GM18511 (cell line): ENCODE data around the gene SMYD5.
"Not testable (repeated sequence)": the region's sequence is repeated elsewhere in the genome, so short reads cannot be mapped to it uniquely, and the experiment has no call there.

ENCODE experiments used
- ATAC-seq: cut with Tn5 transposase; IDR thresholded peaks from one replicate; pipeline ENCODE4 v1.9.1; 2021; ENCODE audit warnings: mild to moderate bottlenecking, moderate library complexity; ENCODE audit not compliant: unreplicated experiment

Gene SMYD5

GRCh38 chr2:73258913-73259215 is 44.8 kb downstream of the SMYD5 start:
- ATAC-seq: no peak

GRCh38 chr2:73259276-73259675 is 45.2 kb downstream of the SMYD5 start:
- ATAC-seq: no peak

DNA sequence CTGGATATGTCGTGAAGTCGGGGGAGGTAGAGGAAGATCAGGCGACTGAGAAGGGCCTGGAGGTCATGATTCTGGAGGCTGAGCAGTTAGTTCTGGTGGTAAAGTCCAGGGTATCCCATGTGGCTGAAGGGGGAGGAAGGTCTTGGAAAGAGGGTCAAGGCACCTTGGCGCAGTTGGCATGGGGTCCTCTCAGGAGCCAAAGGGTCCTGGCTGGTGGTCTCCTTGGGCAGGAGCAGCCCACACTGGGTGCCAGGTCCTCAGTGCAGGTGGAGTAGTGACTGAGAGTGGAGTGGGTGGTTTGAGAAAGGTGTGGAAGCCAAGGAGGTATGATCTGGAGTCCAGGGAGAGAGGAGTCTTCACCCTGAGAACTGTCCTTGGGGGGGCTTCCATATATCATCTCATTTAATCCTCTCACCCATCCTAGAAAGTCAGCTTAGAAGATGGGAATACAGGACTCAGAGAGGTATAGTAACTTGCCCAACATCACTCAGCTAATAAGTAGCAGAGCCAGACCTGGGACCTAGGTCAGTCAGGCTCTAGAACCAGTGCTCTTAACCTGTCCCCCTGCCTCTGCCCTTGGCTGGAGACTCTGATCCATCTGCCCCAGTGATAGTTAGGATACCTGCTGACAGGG is 45.8 kb downstream of the SMYD5 start:
- ATAC-seq: no peak

DNA sequence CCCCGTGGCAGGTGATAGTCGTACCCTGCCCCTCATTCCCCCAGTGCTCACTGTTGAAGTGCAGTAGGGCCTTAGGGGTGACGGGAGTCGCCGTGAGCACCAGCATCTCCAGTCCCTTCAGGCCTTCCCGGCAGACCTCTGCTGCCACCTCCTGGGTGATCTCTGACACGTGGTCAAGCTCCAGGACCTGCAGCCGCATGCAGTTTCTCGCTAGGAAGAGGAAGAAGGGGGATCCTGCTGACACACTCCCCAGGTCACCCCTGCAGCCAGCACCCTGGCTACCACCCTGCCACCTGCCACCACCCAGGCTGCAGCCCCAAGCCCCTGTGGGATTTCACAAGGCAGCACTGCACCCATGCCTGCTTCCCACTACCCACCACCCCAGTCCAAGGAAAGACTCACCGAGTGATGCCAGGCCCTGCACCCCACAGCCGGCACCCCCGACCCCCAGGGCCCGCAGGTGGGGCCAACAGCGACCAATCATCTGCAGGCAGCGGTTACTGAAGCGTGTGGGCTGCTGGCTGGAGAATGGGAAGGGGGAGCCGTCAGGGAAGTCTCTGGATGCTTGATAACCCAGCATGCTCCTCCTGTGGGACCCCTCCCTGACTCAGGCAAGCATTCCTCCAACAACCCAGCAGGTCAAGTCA is 46.4 kb downstream of the SMYD5 start:
- ATAC-seq: no peak

- ATAC-seq: no peak
Observed at GRCh38 chr2:73262108-73262651, 48.1 kb downstream of the SMYD5 start.

DNA sequence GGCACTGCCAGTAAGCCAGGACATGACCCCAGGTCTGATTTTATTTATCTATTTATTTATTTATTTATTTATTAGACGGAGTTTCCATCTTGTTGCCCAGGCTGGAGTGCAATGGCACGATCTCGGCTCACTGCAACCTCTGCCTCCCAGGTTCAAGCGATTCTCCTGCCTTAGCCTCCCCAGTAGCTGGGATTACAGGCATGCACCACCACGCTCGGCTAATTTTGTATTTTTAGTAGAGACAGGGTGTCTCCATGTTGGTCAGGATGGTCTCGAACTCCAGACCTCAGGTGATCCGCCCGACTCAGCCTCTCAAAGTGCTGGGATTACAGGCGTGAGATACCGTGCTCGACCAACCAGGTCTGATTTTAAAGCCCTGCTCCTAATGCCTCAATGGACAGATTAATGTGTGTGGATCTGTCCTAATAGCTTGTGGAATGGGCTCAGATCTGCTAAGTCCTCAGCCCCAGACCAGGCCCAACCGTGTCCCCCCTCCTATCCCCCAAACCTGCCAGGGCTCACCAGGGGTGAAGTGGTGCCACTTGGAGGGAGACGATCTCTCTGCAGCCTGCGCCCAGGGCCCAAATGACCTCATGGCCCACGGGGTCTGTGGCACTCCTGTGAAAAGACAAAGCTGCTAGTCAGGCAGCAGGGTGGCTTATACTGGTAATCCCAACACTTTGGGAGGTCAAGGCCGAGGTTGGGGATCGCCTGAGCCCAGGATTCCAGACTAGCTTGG is 48.8 kb downstream of the SMYD5 start:
- not testable (repeated sequence) for ATAC-seq

DNA sequence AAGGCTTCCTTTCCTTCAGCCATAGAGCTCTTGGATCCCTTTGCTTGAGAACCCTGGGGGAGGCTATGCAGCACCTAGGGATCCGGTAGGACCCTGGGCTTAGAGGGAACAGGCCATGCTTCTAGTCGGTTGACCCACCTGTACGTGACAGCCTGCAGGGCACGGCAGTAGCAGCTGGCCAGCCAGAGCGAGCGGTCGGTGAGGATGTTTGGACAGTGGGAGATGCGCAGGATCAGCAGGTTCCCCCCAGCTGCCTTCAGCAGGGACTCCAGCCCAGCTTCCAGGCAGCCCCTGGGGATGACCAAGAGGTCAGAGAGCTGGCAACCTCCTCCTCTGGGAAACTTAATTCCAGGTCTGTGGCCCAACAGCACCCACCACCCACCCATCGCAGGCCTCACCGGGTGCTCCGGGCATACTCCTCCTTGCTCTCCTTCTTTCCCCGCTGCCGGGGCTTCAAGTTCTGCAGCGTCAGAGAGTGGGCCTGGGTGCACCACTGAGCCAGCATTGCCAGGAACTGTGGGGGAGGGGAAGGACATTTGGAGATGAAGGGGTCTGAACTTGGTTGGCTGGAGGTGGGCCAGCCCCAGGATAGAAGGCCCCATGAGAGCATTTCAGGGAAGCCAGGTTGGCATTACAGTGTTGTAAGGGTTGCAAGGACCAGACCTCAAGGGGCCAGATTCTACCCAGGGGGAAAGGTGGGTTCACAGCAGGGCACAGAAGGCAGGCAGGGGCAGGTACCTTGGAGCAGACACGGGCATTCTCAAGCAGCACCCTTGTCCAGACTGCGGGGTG is 49.7 kb downstream of the SMYD5 start:
- ATAC-seq: no peak

- ATAC-seq: no peak
Observed at GRCh38 chr2:73264332-73264606, 50.2 kb downstream of the SMYD5 start.

DNA sequence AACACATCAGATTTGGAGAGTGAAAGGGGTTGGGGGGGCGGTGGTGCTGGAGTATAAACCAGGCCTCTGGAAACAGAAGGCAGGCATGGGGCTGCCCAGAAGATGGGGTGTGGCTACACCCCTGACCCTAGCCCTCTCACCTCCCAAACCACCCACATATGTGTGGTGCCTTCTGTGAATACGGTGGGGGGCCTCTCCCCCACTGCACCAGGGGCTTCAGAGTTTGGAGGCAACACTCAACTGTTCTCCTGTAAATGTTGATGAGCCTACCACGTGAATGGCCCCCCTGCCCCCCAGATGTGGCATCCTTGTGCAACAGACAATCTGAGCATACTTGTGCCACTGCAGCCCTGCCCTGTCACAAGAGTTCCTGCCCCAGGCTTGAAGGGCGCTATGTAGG is 50.7 kb downstream of the SMYD5 start:
- no peak for ATAC-seq

DNA sequence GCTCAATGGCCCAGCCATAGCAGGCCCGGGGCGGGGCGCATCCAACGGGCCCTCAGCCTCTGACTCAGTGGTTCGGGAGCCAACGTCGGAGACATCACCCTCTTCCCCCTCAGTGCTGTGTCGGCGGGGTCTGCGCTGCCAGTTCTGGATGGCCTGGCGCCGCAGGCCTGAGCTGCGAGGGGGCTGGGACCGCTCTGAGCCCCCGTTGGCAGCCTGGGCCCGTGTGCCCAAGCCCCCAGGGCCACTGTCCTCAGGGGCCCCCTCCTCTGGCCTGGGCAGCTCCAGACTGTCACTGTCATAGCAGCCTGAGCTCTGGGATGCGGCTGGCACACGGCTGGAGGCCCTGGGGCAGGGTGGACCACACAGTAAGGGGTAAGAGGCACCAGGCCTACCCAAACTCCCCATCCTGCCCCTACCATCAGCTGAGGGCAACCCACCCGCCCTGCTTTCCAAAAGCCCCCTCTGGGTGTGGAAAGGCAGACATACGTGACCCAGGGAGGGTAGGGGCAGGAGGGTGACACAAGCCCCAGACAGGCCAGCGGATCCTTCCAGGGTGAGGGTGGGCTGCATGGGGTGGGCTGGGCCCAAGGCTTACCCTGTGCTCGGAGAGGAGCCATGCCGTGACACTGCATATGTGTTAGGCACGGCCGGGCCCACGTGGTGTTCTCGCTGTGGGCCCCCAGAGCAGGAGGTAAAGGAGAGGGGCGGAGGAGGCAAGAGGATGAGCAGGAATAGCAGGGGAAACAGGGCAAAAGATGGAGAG is 51.4 kb downstream of the SMYD5 start:
- ATAC-seq: no peak

- ATAC-seq: no peak
Observed at GRCh38 chr2:73266061-73266901, 52.2 kb downstream of the SMYD5 start.

DNA sequence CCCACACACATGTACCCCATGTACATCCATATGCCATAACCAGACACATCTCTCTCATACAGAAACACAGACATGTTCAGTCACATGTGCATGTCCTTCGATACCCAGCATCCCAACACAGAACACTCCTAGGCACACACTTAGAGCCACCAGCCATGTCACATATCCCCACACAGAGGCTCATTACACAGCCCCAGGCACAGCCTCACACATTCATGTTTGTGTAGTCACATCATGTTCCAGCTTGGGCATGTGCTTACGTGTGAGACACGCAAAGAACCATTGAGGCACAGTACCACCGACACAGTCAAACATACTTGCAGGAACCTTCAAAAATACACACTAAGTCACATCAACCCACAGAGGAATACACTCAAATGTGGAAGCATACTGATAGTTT is 53.0 kb downstream of the SMYD5 start:
- no peak for ATAC-seq

DNA sequence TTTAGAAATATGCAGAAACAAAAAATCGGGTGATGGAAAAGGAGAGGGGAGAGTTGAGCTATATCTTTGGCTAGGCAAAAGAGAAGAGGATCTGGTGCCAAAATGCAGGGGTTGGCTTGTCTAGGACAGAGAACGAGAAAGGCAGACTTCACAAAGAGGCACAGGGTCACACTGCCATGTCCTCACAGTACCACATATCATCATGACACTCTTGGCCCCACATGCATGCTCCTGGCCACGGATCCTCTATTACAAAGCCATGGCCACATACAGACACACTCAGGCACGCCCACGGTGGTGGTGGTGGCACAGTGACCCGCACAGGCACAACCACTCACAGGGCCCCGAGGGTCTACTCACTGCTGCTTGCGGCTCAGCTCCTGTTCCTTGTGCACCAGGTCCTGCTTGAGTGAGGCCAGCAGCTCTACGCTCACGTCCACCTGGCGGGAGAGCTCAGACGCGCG is 54.4 kb downstream of the SMYD5 start:
- ATAC-seq: no peak

- ATAC-seq: no peak
Observed at GRCh38 chr2:73268830-73269685, 55.0 kb downstream of the SMYD5 start.

DNA sequence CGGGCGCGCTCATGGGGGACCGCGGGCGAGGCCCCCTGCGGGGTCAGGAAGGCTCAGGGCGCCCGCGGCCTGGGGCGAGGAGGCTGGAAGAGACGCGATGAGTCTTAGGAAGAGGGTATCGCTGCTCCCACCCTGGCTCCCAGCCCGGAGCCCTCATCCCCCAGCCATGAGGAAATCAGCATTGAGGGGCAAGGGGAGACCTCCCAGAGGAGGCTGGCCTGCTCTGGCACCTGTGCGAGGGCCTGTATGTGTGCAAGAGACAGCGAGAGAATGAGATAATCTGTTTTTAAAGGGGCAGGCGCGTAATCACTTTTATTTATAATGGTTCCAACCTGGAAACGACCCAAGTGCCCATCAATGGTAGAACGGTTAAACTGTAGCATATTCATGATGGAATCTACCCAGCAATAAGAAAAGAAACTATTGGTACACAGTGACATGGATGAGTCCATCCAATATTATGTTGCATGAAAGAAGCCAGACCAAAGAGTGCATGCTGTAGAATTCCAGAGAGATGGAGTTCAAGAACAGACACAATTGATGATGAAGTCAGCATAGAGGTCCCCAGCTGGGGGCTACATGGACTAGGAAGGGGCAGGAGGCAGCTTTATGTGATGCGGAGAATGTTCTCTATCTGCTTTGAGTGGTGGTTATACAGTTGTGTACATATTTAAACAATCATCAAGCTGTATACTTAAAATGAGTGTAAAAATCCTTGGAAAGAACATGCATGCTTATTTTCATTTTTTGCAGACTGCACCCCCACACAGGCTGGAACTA is 55.8 kb downstream of the SMYD5 start:
- ATAC-seq: no peak

- ATAC-seq: no peak
Observed at GRCh38 chr2:73272270-73272669, 58.2 kb downstream of the SMYD5 start.
